Upper lobe of left lung (tissue), 4 donors: ENCODE results near the gene PARD6B.

ENCODE experiments used
- EP300 ChIP-seq, 4 donors: sonication (generic); formaldehyde crosslinking; IDR thresholded peaks; one replicate each; pipeline ENCODE4 v1.5.1; 2017; ENCODE audit warnings: antibody characterized with exemption in 4 of 4, control low read depth in 2 of 4
- POLR2A ChIP-seq, 4 donors: fragments of 450-650 bp; IDR thresholded peaks; one replicate each; pipeline ENCODE4 v1.5.1; 2016 to 2017; ENCODE audit warnings: antibody characterized with exemption in 4 of 4, mild to moderate bottlenecking in 2 of 4

- TF ChIP-seq POLR2A (IDR thresholded peaks at IDR 0.05) (no peak), EP300 (IDR thresholded peaks at IDR 0.05) (no peak)
These were observed 18.8 kb downstream of the PARD6B start for GRCh38 chr20:50750145-50750671.
